Measurements from ENCODE around the gene FRMPD1.
"Not testable (repeated sequence)": the region's sequence is repeated elsewhere in the genome, so short reads cannot be mapped to it uniquely, and the experiment has no call there.

The FRMPD1 gene

DNA sequence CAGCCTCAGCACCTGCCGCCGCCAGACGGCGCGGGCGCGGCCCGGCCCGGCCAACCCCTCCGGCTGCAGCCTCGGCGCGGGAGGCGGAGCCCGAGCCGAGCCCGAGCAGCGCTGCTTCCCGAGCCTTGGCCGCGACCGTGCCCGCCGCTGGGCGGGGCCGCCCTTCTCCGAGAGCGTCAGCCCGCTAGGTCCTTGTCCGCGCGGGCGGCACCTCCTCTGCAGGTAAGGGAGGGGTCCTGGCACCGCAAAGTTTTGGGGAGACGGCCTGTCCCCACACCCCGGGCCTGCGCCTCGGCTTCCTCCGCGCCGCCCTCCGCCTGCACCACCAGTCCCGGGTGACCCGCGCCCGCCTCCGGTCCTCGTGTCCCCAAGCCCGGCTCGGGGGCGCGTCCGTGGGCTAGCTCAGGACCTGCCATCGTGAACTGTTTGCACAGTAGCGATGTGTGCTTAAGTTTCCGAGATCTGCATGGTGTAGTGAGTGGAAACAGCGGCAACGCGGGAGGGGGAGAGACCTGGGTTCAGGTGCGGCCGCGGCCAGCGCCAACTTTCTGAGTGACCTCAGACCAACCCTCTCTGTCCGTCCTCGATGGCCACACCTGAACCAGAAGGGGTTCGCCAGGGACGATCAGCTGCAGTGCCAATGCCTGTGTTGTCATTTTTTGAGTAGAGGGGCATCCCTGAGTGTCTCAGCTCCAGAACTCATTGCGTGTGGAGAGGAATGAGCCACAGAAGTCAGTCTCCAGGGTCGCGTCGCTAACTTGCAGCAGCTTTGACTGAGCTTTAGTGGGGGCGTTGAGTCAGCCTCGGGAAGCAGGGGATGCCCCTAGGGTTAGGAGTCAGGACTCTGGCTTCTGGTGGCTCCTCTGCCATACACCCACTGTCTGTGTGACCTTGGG is at the start of gene FRMPD1:
Gene FRMPD1 (plus strand): TSS at position 82 of the 896 bp plus-strand sequence. CDS start 41,688 bp downstream, outside the sequence.
- peak; percentile 96 for DNase-seq (ENCODE audit: low spot score)

DNA sequence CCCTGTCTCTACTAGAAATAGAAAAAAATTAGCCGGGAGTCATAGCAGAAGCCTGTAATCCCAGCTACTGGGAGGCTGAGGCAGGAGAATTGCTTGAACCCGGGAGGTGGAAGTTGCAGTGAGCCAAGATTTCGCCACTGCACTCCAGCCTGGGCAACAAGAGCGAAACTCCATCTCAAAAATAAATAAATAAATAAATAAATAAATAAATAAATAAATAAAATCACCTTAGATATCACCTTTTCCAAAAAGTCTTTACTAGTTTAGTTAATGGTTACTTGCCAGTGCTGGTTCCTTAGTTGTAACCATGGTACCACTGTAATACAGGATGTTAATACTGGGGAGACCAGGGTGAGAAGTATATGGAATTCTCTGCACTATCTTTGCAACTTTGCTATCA is 48.7 kb upstream of the FRMPD1 start:
- not testable (repeated sequence) for DNase-seq (ENCODE audit: low spot score)

DNA sequence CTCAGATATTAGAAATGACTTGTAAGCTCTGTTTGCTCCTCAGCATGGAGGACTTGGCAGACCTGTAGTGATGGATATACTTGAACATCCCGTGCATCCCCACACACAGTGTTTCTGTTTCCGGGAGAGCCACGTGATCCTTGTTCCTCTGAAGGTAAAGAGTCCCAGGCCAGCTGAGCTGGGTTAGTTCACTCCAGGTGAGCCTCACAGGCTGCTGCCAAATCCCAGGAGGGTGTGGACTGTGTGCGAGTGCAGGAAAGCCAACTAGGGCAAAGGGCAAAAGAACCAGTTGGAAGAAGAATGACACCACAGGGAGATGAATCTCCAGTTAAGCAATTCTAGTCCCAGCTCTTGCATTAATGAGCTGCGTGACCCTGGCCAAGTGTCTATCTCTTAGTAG is 47.9 kb upstream of the FRMPD1 start:
- no peak for DNase-seq (ENCODE audit: low spot score)

- DNase-seq (ENCODE audit: low spot score): no peak
Observed at GRCh38 chr9:37604296-37604695, 46.5 kb upstream of the FRMPD1 start.

GRCh38 chr9:37608250-37608649 is 42.5 kb upstream of the FRMPD1 start:
- DNase-seq (ENCODE audit: low spot score): no peak

- no peak for DNase-seq (ENCODE audit: low spot score)
Observed at GRCh38 chr9:37609735-37610397, 40.9 kb upstream of the FRMPD1 start.

GRCh38 chr9:37611014-37611413 is 39.7 kb upstream of the FRMPD1 start:
- no peak for DNase-seq (ENCODE audit: low spot score)

DNA sequence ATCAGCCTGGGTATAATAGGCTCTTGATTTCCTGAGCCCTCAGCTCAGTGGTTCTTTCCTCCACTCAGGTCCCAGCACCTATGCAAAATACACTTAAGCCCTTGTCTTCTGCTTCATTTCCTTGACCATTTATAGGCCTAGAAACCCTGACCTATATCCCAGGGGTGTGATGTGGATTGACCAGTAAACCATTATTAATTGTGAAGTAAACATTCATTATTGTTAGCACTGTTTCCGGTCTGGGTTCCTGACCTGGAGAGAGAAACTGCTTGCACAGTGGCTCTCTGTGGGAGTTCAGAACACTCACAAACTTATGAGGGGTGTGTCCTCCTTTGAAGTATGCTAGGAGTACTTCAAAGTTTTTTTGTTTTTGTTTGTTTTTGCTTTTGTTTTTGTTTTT is 38.8 kb upstream of the FRMPD1 start:
- no peak for DNase-seq (ENCODE audit: low spot score)

DNA sequence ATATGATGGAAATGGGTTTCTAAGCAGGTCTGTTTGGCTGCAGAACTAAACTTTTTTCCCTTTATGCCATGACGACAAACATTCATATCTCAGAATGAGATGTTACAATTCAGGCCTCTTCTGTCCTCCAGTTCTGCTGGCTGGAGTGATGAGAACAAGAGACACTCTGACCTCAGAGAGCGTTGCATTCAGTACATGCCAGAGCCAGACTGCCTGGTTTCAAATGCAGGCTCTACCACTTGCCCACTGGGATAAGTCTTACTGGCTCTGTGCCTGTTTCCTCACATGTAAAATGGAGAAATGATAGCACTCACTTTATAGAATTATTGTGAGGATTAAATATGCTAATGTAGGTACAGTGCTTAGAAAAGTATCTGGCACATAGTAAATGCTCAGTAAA is 33.6 kb upstream of the FRMPD1 start:
- no peak for DNase-seq (ENCODE audit: low spot score)

DNA sequence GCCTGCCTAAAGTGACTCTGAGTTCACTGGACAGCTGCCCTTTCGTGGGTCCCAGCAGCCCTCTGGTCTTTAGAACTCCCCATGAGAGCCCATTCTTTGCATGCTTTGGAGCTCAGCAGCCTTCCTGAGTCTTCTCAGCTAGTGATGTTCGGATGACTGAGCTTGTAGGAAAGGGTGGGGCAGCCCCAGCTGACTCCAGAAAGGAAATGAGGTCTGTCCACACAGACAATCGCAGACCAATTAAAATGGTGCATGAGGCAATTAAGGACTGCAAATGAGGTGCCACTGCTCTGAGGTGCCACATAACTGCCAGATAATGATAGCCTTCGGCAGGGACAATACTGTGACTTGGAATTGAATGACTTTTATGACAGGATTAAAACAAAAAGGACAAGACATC is 32.9 kb upstream of the FRMPD1 start:
- DNase-seq (ENCODE audit: low spot score): no peak

DNA sequence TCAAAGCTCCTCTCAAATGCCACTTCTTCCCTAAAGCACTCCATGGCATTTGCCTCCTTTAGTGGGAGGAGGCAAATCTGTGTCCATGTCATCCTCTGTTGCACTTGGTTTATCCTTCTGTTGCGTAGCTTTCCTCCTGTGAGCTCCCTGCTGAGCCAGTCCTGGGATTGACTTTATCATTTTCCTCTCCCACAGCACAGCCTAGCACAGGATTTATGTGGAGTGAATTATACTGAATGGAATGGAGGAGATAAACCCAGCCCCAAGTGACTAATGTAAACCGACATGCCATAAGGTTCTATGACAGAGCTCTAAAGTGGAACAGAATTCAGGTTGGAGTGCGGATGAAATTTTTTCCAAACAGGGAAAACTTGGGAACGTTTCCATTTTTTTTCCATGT is 31.9 kb upstream of the FRMPD1 start:
- no peak for DNase-seq (ENCODE audit: low spot score)

- no peak for DNase-seq (ENCODE audit: low spot score)
Observed at GRCh38 chr9:37619806-37620205, 30.9 kb upstream of the FRMPD1 start.

- no peak for DNase-seq (ENCODE audit: low spot score)
Observed at GRCh38 chr9:37620396-37620795, 30.4 kb upstream of the FRMPD1 start.

GRCh38 chr9:37621273-37622121 is 29.3 kb upstream of the FRMPD1 start:
- peak; percentile 76 for DNase-seq (ENCODE audit: low spot score)

DNA sequence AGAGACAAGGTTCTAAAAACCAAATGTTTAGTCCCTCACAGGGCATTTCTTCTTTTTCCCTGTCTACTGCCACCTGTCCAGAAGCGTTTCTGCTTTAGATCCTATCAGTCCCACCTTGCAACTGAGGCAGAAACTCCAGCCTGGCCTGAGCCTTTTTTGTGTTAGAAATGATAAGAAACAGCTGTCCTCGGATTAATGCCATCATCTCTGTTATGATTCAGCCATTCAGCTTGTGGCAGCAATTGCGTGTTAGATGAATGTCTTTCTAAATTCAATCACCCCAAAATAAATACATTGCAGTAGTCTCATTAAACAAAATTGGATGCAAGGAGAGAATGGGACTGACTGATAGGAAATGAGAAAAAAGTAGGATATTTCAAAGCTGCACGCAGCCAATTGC is 28.3 kb upstream of the FRMPD1 start:
- DNase-seq (ENCODE audit: low spot score): no peak

GRCh38 chr9:37623267-37623666 is 27.5 kb upstream of the FRMPD1 start:
- no peak for DNase-seq (ENCODE audit: low spot score)

DNA sequence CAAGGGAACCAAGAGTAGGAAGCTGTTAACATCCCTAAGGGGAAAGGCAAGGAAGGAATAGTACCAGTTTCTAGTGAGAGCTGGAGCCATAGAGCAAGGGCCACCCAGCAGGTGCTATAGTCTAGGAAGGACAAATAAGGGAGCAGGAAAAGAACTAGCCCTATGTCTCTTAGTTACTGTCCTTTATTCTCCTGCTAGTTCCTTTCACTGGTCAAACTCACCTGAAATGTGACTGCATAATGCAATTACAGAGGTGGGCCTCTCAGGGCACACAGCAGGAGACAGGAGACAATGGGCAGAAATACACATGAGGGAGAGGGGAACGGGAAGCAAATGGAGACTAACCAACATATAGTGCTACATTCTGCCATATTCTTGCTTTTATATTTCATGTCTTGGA is 26.7 kb upstream of the FRMPD1 start:
- no peak for DNase-seq (ENCODE audit: low spot score)

DNA sequence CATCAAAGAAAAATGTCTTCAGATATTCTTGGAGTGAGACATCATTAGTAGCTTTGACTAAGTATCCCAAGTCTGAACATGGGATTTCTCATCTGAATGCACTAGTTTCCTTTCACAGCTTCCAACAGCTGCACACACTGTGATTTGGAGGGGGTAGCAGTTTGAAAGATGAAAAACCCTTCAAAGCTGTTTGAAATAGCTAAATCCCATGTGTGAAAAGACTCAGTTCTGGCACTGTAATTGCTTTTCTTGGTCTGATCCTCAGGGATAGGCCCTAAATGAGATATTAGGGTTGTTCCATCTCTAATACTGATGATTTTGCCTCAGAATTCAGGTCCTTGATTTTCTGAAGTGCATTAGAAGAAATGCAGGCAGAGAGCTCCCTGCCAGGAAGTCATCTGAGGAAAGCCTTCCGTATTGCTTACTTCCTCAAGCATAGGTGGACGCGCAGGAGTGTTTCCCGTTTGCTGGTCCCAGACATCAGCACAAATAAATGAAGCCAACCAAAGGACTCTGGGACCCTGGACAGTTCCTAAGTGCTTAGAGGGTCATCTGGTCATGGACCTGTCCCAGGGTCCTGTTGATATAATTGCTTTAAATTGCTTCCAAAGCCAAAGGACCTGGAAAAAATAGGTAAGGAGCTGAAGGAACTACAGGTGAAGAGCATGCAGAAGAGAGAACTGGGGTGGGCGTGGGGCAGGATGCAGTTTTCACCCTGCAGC is 25.6 kb upstream of the FRMPD1 start:
- DNase-seq (ENCODE audit: low spot score): no peak

- no peak for DNase-seq (ENCODE audit: low spot score)
Observed at GRCh38 chr9:37625758-37626147, 25.0 kb upstream of the FRMPD1 start.

DNA sequence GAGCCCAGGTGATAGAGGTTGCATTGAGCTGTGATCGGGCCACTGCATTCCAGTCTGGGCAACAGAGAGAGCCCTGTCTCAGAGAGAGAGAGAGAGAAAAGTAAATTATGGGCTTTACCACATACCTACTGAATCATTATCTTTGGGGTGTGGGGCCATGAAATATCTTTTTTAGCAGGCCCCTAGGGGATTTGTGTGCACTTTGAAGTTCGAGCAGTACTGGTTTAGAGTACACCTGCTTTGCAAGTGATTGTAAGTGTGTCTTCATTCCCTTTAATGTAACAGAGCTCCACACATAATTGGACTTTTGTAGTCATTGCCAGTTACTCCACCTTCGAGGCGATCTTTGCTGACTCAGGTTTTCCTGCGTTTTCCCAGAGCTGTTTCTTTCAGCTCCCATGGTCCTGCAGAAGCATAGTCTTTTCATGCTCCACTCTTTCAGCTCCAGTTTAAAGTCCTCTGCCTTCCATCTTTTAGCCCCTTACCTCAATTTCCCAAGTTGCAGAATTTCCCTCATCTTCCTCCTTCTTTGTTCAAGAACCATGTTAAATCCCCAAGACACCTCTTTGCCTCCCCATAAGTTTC is 24.0 kb upstream of the FRMPD1 start:
- DNase-seq (ENCODE audit: low spot score): no peak

GRCh38 chr9:37632479-37632878 is 18.3 kb upstream of the FRMPD1 start:
- no peak for DNase-seq (ENCODE audit: low spot score)

- DNase-seq (ENCODE audit: low spot score): no peak
Observed at GRCh38 chr9:37635808-37636207, 14.9 kb upstream of the FRMPD1 start.

All from D341Med (cell line).